RWPE2 (cell line): Measurements from ENCODE around the gene FAM210A.
"Not testable (repeated sequence)": the region's sequence is repeated elsewhere in the genome, so short reads cannot be mapped to it uniquely, and the experiment has no call there.

Source experiments
- ATAC-seq: fragments of 200-7000 bp; cut with Tn5 transposase; 3 replicates; pipeline ENCODE4 v1.9.1; 2021; ENCODE audit warnings: low read depth
- DNase-seq: peaks from one replicate; pipeline ENCODE4 v3.0.0-alpha.2; 2020; ENCODE audit warnings: low spot score
- H3K27ac ChIP-seq: fragments of 450-650 bp; 2 replicates; pipeline ENCODE4 v1.5.1; 2017; ENCODE audit warnings: mild to moderate bottlenecking; ENCODE audit not compliant: poor library complexity, severe bottlenecking
- H3K27me3 ChIP-seq: fragments of 250-450 bp; sonication (Bioruptor Pico); 2 replicates; pipeline ENCODE4 v1.5.1; 2021; ENCODE audit warnings: mild to moderate bottlenecking, moderate library complexity; ENCODE audit not compliant: insufficient read depth, poor library complexity, severe bottlenecking
- H3K36me3 ChIP-seq: fragments of 250-450 bp; sonication (Bioruptor Pico); 2 replicates; pipeline ENCODE4 v1.5.1; 2020; ENCODE audit warnings: low read depth, mild to moderate bottlenecking, moderate library complexity
- H3K4me1 ChIP-seq: fragments of 250-450 bp; sonication (Bioruptor Pico); 2 replicates; pipeline ENCODE4 v1.5.1; 2021; ENCODE audit warnings: mild to moderate bottlenecking, moderate library complexity; ENCODE audit not compliant: insufficient read depth, poor library complexity, severe bottlenecking
- H3K4me3 ChIP-seq: fragments of 250-450 bp; sonication (Bioruptor Pico); 2 replicates; pipeline ENCODE4 v1.5.1; 2021; ENCODE audit warnings: mild to moderate bottlenecking, moderate library complexity; ENCODE audit not compliant: severe bottlenecking
- H3K9me3 ChIP-seq: fragments of 250-450 bp; sonication (Bioruptor Pico); 2 replicates; pipeline ENCODE4 v1.5.1; 2021; ENCODE audit warnings: mild to moderate bottlenecking, moderate library complexity; ENCODE audit not compliant: severe bottlenecking
- TF ChIP-seq, protein P1 (sequence below): fragments of 450-650 bp; IDR thresholded peaks from one replicate; pipeline ENCODE4 v1.5.1; 2017; ENCODE audit warnings: mild to moderate bottlenecking, moderate library complexity; ENCODE audit not compliant: poor library complexity, severe bottlenecking

Gene FAM210A

DNA sequence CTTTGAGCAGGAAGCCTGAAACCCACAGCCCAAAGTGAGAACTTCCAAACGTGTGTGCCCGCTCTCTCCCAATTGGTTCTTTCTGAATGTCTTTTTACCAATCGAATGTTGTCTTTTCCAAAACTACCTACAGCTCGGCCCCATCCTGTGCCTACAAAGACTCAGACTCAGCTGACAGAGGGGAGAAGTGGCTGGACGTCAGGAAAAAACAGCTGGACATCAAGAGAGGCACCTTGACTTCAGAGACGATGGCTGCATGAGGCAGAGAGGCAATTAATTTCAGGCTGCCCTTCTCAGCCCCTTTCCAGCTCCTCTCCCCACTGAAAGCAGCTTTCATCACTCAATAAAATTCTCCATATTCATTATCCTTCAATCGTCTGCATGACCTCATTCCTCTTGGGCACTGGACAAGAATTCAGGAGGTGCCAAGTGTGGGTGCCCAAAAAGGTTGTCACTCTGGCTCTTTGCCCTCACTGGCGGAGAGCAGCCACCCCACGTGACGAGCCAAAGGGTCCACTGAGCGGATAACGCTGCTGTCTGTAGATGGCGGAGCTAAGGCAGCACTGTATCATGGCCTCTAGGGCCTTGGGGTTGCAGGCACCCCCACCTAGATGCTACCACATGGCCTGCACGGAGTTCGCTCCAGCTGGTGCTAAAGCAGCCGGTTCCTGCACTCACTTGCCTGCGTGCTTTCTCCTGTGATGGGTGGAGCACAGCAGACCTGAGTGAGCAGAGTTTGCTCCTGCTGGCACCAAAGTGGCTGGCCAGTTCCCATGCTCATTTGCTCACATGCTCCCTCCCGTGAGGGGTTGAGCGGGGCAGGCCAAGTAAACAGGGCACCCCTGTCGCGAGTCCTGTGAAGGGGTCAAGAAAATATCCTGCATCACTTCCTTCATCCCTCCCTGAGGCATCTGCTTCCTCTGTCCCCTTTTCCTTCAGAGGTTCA, 37.9 kb downstream of the FAM210A start:
- H3K9me3 ChIP-seq = peaks cover 3% of the 10 kb centered on the region
- no peaks in the 10 kb centered on the region for H3K4me1 ChIP-seq
- ATAC-seq = no peak
- no peak for DNase-seq
- TF ChIP-seq, protein P1, sequence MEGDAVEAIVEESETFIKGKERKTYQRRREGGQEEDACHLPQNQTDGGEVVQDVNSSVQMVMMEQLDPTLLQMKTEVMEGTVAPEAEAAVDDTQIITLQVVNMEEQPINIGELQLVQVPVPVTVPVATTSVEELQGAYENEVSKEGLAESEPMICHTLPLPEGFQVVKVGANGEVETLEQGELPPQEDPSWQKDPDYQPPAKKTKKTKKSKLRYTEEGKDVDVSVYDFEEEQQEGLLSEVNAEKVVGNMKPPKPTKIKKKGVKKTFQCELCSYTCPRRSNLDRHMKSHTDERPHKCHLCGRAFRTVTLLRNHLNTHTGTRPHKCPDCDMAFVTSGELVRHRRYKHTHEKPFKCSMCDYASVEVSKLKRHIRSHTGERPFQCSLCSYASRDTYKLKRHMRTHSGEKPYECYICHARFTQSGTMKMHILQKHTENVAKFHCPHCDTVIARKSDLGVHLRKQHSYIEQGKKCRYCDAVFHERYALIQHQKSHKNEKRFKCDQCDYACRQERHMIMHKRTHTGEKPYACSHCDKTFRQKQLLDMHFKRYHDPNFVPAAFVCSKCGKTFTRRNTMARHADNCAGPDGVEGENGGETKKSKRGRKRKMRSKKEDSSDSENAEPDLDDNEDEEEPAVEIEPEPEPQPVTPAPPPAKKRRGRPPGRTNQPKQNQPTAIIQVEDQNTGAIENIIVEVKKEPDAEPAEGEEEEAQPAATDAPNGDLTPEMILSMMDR = no peak
- no peaks in the 10 kb centered on the region; the same call in 1 of the 2 replicates for H3K36me3 ChIP-seq
- H3K27ac ChIP-seq = no peak overlapping the region
- no peaks in the 10 kb centered on the region for H3K27me3 ChIP-seq
- H3K4me3 ChIP-seq = no peak overlapping the region

DNA sequence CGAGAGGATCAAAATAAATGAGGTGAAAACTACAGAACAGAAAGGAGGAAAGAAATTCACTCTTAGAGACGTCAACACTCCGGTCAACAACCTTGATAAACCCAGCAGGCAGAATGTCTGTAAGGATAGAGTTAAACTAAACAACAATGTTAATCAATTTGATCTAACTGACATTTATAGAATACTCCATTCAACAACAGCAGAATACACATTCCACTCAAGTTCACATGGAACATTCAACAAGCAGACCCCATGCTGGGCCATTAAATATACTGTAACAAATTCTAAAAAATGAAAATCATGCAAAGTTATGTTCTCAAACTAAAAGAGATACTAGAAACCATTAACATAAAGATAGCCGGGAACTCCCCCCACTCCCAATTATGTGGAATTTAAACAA, 41.8 kb downstream of the FAM210A start:
- H3K4me3 ChIP-seq = no peak overlapping the region
- TF ChIP-seq, protein P1 = no peak
- no peaks in the 10 kb centered on the region for H3K27me3 ChIP-seq
- H3K36me3 ChIP-seq = peaks cover 25% of the 10 kb centered on the region
- no peak overlapping the region for H3K27ac ChIP-seq
- ATAC-seq = no peak
- H3K4me1 ChIP-seq = no peaks in the 10 kb centered on the region
- no peak for DNase-seq
- H3K9me3 ChIP-seq = no peaks in the 10 kb centered on the region

DNA sequence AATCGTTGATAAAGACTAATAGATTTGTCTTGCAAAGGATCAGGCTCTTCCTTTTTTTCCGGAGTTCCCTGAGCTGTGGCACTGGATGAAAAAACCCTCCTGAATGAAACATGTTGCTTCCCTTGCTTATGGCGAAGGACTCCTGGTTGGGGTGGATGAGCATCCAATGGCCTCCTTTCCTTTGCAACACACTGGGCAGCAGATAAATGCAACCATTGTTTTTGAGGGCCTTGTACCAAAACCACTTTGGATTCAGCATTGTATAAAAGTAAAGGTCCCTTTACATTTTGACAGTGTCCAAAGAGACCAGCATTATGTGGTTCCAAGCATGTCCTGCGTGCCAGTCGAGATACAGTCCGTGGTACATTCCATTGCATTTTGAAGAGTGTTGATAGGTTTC, 44.7 kb downstream of the FAM210A start:
- peaks cover 33% of the 10 kb centered on the region for H3K36me3 ChIP-seq

DNA sequence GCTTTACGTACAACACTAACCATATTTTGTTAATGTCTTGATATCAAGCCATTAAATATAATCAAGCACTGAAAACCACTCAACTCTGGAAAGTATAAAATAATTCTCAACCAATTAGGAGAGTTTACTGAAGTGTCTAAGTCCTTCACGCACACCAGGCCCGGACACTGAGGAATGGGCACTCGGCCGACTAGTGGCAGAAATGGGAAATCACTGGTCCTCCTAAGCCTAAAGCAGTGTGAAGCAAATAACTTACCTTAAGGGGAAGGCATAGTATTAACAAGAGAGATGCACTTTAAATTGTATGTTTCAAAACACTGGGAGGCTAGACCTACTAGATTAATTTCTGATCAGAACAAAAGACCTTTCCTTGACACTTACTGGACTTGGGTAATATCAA, 45.7 kb downstream of the FAM210A start:
- no peak overlapping the region for H3K27ac ChIP-seq
- H3K4me1 ChIP-seq = no peaks in the 10 kb centered on the region
- H3K4me3 ChIP-seq = no peak overlapping the region
- ATAC-seq = no peak
- TF ChIP-seq, protein P1 = peak; percentile 24
- H3K9me3 ChIP-seq = no peaks in the 10 kb centered on the region
- H3K36me3 ChIP-seq = peaks cover 33% of the 10 kb centered on the region
- no peak for DNase-seq
- H3K27me3 ChIP-seq = no peaks in the 10 kb centered on the region

More for the DNA sequence above, 44.7 kb downstream of the FAM210A start:
- H3K4me3 ChIP-seq = no peak overlapping the region
- ATAC-seq = no peak
- DNase-seq = no peak
- H3K4me1 ChIP-seq = no peaks in the 10 kb centered on the region
- TF ChIP-seq, protein P1 = no peak
- H3K27ac ChIP-seq = no peak overlapping the region
- H3K9me3 ChIP-seq = no peaks in the 10 kb centered on the region
- H3K27me3 ChIP-seq = no peaks in the 10 kb centered on the region

DNA sequence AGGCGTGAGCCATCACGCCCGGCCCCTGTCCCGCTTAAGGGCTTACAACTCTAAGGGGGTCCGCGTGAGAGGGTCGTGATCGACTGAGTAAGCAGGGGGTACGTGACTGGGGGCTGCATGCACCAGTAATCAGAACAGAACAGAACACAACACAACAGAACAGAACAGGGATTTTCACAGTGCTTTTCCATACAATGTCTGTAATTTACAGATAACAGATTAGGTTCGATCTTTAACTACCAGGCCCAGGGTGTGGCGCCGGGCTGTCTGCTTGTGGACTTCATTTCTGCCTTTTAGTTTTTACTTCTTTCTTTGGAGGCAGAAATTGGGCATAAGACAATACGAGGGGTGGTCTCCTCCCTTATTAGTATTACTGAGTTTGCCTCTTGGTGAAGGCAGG, 49.0 kb downstream of the FAM210A start:
- peak overlapping the region; percentile 49 for H3K27ac ChIP-seq
- H3K4me1 ChIP-seq, H3K9me3 ChIP-seq, H3K4me3 ChIP-seq, H3K27me3 ChIP-seq, ATAC-seq, DNase-seq: not testable (repeated sequence)
- H3K36me3 ChIP-seq = peaks cover 34% of the 10 kb centered on the region
